ENCODE measurements around the gene PRR20G. TPM values are rescaled to one million over a fixed set of nuclear protein-coding genes. Genes with fewer than 3 reads are reported as not detected.

Gene PRR20G
- total RNA-seq, 1 donor from 2014 or later = not detected

DNA sequence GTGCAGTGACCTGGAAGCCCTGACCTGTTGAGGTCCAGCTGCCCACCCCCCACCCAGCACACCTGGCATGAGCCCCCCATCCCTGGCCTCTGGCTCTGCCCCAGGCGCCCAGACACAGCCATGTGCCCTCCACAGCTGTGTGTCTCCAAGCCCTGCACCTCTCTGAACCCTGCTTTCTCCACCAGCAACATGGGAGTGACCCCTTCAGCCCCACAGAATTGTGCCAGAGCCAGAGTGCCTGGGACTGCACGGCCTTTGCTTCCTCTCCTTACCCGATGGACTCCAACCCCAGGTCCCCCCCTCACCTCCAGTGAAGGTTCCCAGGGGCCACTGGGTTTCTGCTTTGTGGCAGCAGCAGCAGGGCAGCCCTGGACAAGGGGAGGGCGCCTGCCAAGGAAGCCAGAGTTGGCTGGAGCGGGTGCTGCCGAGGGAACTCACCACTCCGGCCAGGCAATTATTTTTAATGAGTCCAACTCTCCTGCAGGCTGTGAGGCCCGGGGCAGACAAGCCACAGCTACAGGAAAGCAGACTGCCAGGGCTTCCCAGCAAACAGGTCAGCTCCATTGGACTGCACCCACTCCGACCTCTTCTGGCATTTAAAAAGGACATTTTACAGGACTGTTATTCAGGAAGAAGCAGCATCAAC is 24.1 kb downstream of the PRR20G start:
- no peaks in the 10 kb centered on the region for H3K4me1 ChIP-seq
- peaks cover 10% of the 10 kb centered on the region for H3K9me3 ChIP-seq (replicated peaks)
- TF ChIP-seq, protein P1, sequence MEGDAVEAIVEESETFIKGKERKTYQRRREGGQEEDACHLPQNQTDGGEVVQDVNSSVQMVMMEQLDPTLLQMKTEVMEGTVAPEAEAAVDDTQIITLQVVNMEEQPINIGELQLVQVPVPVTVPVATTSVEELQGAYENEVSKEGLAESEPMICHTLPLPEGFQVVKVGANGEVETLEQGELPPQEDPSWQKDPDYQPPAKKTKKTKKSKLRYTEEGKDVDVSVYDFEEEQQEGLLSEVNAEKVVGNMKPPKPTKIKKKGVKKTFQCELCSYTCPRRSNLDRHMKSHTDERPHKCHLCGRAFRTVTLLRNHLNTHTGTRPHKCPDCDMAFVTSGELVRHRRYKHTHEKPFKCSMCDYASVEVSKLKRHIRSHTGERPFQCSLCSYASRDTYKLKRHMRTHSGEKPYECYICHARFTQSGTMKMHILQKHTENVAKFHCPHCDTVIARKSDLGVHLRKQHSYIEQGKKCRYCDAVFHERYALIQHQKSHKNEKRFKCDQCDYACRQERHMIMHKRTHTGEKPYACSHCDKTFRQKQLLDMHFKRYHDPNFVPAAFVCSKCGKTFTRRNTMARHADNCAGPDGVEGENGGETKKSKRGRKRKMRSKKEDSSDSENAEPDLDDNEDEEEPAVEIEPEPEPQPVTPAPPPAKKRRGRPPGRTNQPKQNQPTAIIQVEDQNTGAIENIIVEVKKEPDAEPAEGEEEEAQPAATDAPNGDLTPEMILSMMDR (IDR thresholded peaks at IDR 0.05; ENCODE audit: borderline replicate concordance) = no peak
- peaks cover 60% of the 10 kb centered on the region for H3K27me3 ChIP-seq (ENCODE audit: low read depth)
- H3K36me3 ChIP-seq = no peaks in the 10 kb centered on the region
- DNase-seq = no peak
- H3K27ac ChIP-seq (replicated peaks) = no peak overlapping the region
- intact Hi-C loops (cut with micrococcal nuclease) = no loop called here
- H3K4me3 ChIP-seq = no peak overlapping the region

DNA sequence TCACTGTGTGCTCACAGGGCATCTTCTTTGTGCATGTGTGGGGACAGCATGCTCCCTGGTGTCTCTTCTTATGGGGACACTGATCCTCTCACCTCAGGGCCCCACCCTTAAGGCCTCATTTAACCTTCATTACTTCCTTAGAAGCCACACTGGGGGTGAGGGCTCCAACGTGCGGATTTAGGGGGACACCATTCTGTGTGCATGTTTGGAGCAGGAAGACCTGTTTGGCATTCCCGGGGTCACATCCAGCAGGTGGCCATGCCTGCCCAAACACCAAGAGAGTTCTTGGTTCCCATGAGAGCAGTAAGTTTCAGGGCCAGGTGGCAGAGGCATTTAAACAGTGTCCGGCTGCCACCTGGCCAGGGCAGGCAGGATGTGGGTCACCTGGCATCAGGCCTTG is 24.8 kb downstream of the PRR20G start:
- Histone ChIP-seq H3K4me1 (no peaks in the 10 kb centered on the region), H3K4me3 (no peak overlapping the region), H3K27me3 (ENCODE audit: low read depth) (peaks cover 62% of the 10 kb centered on the region), H3K9me3 (replicated peaks) (peaks cover 3% of the 10 kb centered on the region), H3K27ac (replicated peaks) (no peak overlapping the region), H3K36me3 (no peaks in the 10 kb centered on the region)
- intact Hi-C loops (cut with micrococcal nuclease) = no loop called here
- TF ChIP-seq, protein P1 (IDR thresholded peaks at IDR 0.05; ENCODE audit: borderline replicate concordance) = no peak
- DNase-seq = no peak

DNA sequence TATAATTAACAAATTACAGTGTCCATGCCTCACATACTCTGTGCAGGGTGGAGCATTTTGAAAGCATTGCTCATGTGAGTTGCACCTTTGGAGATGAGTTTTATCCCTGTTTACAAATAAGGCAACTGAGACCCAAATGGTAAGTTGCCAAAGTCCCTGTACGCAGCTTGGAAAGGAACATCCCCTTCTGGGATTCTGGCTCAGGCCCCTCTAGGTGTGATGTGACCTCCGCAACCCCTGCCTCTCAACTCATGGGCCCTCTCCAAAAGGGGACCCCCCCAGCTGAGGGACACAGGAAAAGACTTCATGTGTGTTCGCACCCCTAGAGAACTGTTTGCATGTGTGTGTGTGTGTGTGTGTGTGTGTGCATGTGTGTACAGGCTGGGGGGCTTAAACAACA is 25.3 kb downstream of the PRR20G start:
- no peaks in the 10 kb centered on the region for H3K9me3 ChIP-seq (replicated peaks)
- H3K27ac ChIP-seq (replicated peaks) = no peak overlapping the region
- peaks cover 62% of the 10 kb centered on the region for H3K27me3 ChIP-seq (ENCODE audit: low read depth)
- intact Hi-C loops (cut with micrococcal nuclease) = no loop called here
- TF ChIP-seq, protein P1 (IDR thresholded peaks at IDR 0.05; ENCODE audit: borderline replicate concordance) = no peak
- H3K36me3 ChIP-seq = no peaks in the 10 kb centered on the region
- H3K4me3 ChIP-seq = no peak overlapping the region
- DNase-seq = no peak
- H3K4me1 ChIP-seq = no peaks in the 10 kb centered on the region

DNA sequence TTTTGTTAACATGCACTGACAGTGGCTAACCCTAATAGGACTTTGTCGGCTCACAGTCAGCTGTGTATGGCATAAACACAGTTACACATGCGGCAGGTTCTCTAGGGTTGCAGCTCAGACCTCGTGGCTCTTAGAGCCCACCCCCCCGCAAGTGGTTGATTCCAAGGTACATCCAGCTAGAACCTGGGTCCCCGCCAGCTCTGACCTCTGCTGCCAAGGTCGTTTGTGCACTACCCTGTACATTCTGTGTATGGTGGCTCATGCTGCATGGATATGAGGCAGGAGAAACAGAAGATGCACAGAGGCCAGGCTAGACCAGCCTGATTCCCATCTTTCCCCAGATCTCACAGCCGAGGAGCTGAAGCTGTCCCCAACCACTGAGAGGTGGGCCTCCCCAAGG is 25.9 kb downstream of the PRR20G start:
- no peaks in the 10 kb centered on the region for H3K36me3 ChIP-seq
- intact Hi-C loops (cut with micrococcal nuclease) = no loop called here

DNA sequence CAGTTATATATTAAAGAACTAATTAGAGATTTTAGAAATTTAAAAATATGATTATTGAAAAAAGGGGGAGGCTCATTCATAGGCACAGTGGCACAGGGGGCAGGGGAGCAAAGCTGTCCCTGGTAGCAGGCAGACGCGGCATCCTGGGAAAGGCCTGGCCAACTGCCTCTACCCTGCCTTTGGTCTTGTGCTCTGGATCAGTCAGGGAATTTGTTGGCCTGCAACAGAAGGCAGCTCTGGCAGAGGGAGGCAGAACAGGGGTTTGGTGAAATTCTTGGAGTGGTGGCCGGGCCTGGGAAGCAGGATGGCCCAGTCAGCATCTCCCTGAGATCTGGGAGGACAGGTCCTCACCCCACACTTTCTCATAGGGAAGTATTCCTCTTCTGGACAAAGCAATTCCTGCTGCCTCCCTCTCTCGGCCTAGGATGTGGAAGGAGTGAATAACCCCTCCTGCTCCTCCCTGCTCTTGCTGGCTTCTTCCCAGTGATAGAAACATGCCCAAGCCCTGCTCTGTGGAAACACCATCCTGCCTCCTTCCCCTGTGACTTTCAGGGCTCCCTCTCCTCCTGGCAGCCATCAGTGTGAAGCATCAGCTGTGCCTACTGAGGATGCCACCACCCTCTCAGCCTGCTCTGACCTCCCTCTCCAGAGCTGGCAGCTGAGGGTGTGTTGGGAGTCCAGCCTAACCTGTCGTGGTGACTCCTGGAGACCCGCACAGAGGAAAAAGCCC is 26.9 kb downstream of the PRR20G start:
- intact Hi-C loops (cut with micrococcal nuclease) = no loop called here
- no peaks in the 10 kb centered on the region for H3K9me3 ChIP-seq (replicated peaks)

More for the DNA sequence above, 25.9 kb downstream of the PRR20G start:
- no peaks in the 10 kb centered on the region for H3K9me3 ChIP-seq (replicated peaks)
- H3K27me3 ChIP-seq (ENCODE audit: low read depth) = peaks cover 62% of the 10 kb centered on the region
- no peak for DNase-seq
- no peaks in the 10 kb centered on the region for H3K4me1 ChIP-seq
- H3K4me3 ChIP-seq = no peak overlapping the region
- TF ChIP-seq, protein P1 (IDR thresholded peaks at IDR 0.05; ENCODE audit: borderline replicate concordance) = no peak
- no peak overlapping the region for H3K27ac ChIP-seq (replicated peaks)

More for the DNA sequence above, 26.9 kb downstream of the PRR20G start:
- H3K27ac ChIP-seq (replicated peaks) = no peak overlapping the region
- no peak for DNase-seq
- H3K4me1 ChIP-seq = no peaks in the 10 kb centered on the region
- no peak overlapping the region for H3K4me3 ChIP-seq
- H3K27me3 ChIP-seq (ENCODE audit: low read depth) = peaks cover 54% of the 10 kb centered on the region
- TF ChIP-seq, protein P1 (IDR thresholded peaks at IDR 0.05; ENCODE audit: borderline replicate concordance) = no peak
- H3K36me3 ChIP-seq = no peaks in the 10 kb centered on the region
